Left ventricle myocardium inferior (tissue), 1 donor: ENCODE data around the gene SWT1. TPM values are rescaled to one million over a fixed set of nuclear protein-coding genes. Genes with fewer than 3 reads are reported as not detected.

Experiments used
- DNase-seq: peaks from one replicate; pipeline ENCODE4 v3.0.0-alpha.2; 2020
- H3K27ac ChIP-seq: fragments of 200-600 bp; replicated peaks from 2 replicates; pipeline ENCODE4 v1.8.0; 2021
- H3K27me3 ChIP-seq: fragments of 200-600 bp; 2 replicates; pipeline ENCODE4 v1.8.0; 2021; ENCODE audit warnings: low read depth
- H3K36me3 ChIP-seq: fragments of 200-600 bp; 2 replicates; pipeline ENCODE4 v1.8.0; 2021
- H3K4me1 ChIP-seq: fragments of 200-600 bp; 2 replicates; pipeline ENCODE4 v1.8.0; 2021
- H3K4me3 ChIP-seq: fragments of 200-600 bp; 2 replicates; pipeline ENCODE4 v1.8.0; 2021; ENCODE audit warnings: mild to moderate bottlenecking, moderate library complexity
- H3K9me3 ChIP-seq: fragments of 200-600 bp; replicated peaks from 2 replicates; pipeline ENCODE4 v1.8.0; 2021
- intact Hi-C: fragments of 100-400 bp; cut with micrococcal nuclease; formaldehyde crosslinking; loops from one replicate; pipeline ENCODE4 v1.11.0; 2022
- total RNA-seq: library from RNA; stranded (reverse); fragmentation: NEBNext Ultra II Directional; extraction: Animal tissue kit (Norgen Biotek cat#: 25700); gene quantifications from one replicate; pipeline ENCODE4 v1.2.1, GENCODE V29; 2021
- TF ChIP-seq, protein P1 (sequence below): fragments of 200-600 bp; IDR thresholded peaks from 2 replicates; pipeline ENCODE4 v1.8.0; 2021; ENCODE audit warnings: antibody characterized with exemption, mild to moderate bottlenecking, borderline replicate concordance
- donor health status: DM: no; HTN: yes; CAD: no; lungs with severe emphysema.

SWT1 gene
- total RNA-seq, 1 donor from 2014 or later, result 7.4 TPM

DNA sequence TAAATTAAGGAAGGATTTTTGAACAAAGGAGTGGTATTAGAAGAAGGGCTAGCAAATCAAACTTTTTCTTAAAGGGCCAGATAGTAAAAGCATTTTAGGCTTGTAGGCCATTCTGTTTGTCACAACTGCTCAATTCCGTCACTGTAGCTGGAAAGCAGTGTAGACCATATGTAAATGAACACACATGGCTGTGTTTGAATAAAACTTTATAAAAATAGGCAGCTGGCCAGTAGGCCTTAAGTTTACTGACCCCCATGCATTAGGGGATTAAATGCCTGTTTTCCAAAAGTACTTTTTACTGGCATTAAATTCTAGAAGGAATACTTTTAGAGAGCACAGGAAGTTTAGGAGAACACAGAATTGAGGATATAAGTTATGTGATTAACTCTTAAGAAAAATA is 151.2 kb downstream of the SWT1 start:
- no peak overlapping the region for H3K4me3 ChIP-seq
- peaks cover 45% of the 10 kb centered on the region for H3K4me1 ChIP-seq
- no peaks in the 10 kb centered on the region for H3K9me3 ChIP-seq
- H3K36me3 ChIP-seq, result peaks cover 78% of the 10 kb centered on the region
- H3K27ac ChIP-seq, result no peak overlapping the region
- no peaks in the 10 kb centered on the region for H3K27me3 ChIP-seq
- DNase-seq, result no peak
- intact Hi-C loops, result no loop called here
- TF ChIP-seq, protein P1, sequence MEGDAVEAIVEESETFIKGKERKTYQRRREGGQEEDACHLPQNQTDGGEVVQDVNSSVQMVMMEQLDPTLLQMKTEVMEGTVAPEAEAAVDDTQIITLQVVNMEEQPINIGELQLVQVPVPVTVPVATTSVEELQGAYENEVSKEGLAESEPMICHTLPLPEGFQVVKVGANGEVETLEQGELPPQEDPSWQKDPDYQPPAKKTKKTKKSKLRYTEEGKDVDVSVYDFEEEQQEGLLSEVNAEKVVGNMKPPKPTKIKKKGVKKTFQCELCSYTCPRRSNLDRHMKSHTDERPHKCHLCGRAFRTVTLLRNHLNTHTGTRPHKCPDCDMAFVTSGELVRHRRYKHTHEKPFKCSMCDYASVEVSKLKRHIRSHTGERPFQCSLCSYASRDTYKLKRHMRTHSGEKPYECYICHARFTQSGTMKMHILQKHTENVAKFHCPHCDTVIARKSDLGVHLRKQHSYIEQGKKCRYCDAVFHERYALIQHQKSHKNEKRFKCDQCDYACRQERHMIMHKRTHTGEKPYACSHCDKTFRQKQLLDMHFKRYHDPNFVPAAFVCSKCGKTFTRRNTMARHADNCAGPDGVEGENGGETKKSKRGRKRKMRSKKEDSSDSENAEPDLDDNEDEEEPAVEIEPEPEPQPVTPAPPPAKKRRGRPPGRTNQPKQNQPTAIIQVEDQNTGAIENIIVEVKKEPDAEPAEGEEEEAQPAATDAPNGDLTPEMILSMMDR, result no peak

GRCh38 chr1:185309566-185309965 is 152.6 kb downstream of the SWT1 start:
- H3K36me3 ChIP-seq, result peaks cover 65% of the 10 kb centered on the region
- H3K4me1 ChIP-seq, result peaks cover 59% of the 10 kb centered on the region
- no peak overlapping the region for H3K4me3 ChIP-seq
- no peaks in the 10 kb centered on the region for H3K27me3 ChIP-seq
- H3K27ac ChIP-seq, result peak overlapping the region; percentile 39
- intact Hi-C loops, result no loop called here
- no peaks in the 10 kb centered on the region for H3K9me3 ChIP-seq
- TF ChIP-seq, protein P1, result no peak
- DNase-seq, result no peak

- H3K9me3 ChIP-seq, result no peaks in the 10 kb centered on the region
- peak overlapping the region; percentile 10 for H3K27ac ChIP-seq
- no peaks in the 10 kb centered on the region for H3K27me3 ChIP-seq
- intact Hi-C loops, result no loop called here
- peaks cover 44% of the 10 kb centered on the region for H3K36me3 ChIP-seq
- no peak overlapping the region for H3K4me3 ChIP-seq
- TF ChIP-seq, protein P1, result no peak
- peaks cover 80% of the 10 kb centered on the region for H3K4me1 ChIP-seq
- DNase-seq, result no peak
Observed at GRCh38 chr1:185311589-185312225, 154.7 kb downstream of the SWT1 start.

DNA sequence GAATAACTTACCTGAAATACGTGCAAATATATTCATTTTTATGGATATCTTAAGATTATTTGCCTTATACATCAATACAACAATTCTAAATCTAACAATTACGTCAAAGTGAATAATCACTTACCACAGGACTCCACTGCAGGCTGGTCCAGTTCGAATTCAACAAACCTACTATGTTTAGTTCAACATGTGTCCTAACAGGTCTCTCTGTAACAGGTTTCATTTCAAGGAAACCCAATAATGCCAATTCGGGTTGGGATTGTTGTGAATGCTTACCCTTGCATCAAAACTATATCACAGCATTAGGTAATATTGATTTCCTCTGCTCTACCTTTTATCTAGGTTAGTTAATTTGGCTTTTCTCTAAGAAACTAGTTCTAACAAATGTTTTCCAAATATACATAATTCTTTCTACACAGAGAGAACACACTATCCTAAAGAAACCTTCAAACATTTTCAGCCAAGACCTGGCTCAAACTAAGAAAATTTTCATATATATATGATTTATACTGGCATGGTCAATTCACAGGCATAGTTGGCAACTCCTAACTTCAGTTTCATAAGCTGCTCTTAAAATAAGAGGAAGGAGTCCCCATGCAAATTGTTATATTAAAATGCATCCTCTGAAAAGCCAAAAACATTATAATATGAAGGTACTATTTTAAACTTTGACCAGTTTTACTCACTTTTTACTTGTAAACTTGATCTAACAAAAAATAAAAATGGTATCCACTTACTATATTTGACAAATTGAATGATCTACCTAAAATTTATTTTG is 155.6 kb downstream of the SWT1 start:
- no peak for DNase-seq
- peaks cover 84% of the 10 kb centered on the region for H3K4me1 ChIP-seq
- intact Hi-C loops, result no loop called here
- peak overlapping the region; percentile 96 for H3K27ac ChIP-seq
- no peak overlapping the region for H3K4me3 ChIP-seq
- H3K27me3 ChIP-seq, result no peaks in the 10 kb centered on the region
- TF ChIP-seq, protein P1, result no peak
- H3K9me3 ChIP-seq, result no peaks in the 10 kb centered on the region
- peaks cover 35% of the 10 kb centered on the region for H3K36me3 ChIP-seq

DNA sequence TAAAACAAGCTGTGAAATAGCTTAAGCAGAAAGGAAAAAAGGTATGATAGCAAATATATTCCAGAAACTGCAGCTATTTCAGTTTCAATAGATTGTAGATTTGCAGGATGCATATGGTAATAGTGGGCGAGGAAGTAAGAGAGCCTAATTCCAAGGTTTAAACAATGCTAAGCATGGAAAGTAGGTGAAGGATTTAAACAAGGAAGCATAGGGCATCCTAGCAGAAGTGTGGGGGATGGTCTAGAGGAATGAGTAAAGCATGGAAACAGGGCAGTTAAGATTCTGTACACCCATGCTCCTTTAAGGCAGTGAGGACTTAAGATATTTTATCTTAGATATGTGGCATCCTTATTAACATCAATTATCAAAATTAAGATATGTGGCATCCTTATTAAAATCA is 157.4 kb downstream of the SWT1 start:
- intact Hi-C loops, result no loop called here
- Histone ChIP-seq H3K27ac (peak overlapping the region; percentile 96), H3K4me1 (peaks cover 88% of the 10 kb centered on the region), H3K27me3 (no peaks in the 10 kb centered on the region), H3K9me3 (no peaks in the 10 kb centered on the region), H3K4me3 (peak overlapping the region; percentile 85), H3K36me3 (peaks cover 17% of the 10 kb centered on the region)
- TF ChIP-seq, protein P1, result no peak
- no peak for DNase-seq
